IPS-NIHi7 (cell line): ENCODE data around the gene VIPR2.
"Not testable (repeated sequence)": the region's sequence is repeated elsewhere in the genome, so short reads cannot be mapped to it uniquely, and the experiment has no call there.

ENCODE experiments used
- DNase-seq: peaks from one replicate; pipeline ENCODE4 v3.0.0; 2012; ENCODE audit warnings: mixed read lengths; ENCODE audit errors: extremely low spot score

Gene VIPR2

GRCh38 chr7:159105066-159105780, 39.4 kb downstream of the VIPR2 start:
- DNase-seq, result no peak

GRCh38 chr7:159104188-159104920, 40.3 kb downstream of the VIPR2 start:
- no peak for DNase-seq

- DNase-seq, result no peak
Measured at GRCh38 chr7:159103382-159104187, 41.1 kb downstream of the VIPR2 start.

GRCh38 chr7:159102681-159103381, 41.8 kb downstream of the VIPR2 start:
- no peak for DNase-seq

GRCh38 chr7:159101661-159102091, 43.0 kb downstream of the VIPR2 start:
- DNase-seq, result not testable (repeated sequence)

- DNase-seq, result not testable (repeated sequence)
Measured at GRCh38 chr7:159101083-159101395, 43.6 kb downstream of the VIPR2 start.

GRCh38 chr7:159100281-159101082, 44.2 kb downstream of the VIPR2 start:
- DNase-seq, result not testable (repeated sequence)

- DNase-seq, result no peak
Measured at GRCh38 chr7:159099711-159100231, 44.9 kb downstream of the VIPR2 start.

- DNase-seq, result no peak
Measured at GRCh38 chr7:159098811-159099655, 45.6 kb downstream of the VIPR2 start.

GRCh38 chr7:159098424-159098786, 46.3 kb downstream of the VIPR2 start:
- DNase-seq, result no peak

GRCh38 chr7:159097661-159098423, 46.8 kb downstream of the VIPR2 start:
- no peak for DNase-seq

- no peak for DNase-seq
Measured at GRCh38 chr7:159096736-159097581, 47.7 kb downstream of the VIPR2 start.

GRCh38 chr7:159095979-159096411, 48.7 kb downstream of the VIPR2 start:
- no peak for DNase-seq

GRCh38 chr7:159094919-159095915, 49.5 kb downstream of the VIPR2 start:
- no peak for DNase-seq

- no peak for DNase-seq
Measured at GRCh38 chr7:159094023-159094740, 50.5 kb downstream of the VIPR2 start.

- no peak for DNase-seq
Measured at GRCh38 chr7:159093351-159093971, 51.2 kb downstream of the VIPR2 start.
